NCI-H1417 treated with DMSO at 0.1 percent for 48 hours (cell line): ENCODE measurements around the gene SCN2B.

ENCODE experiments used
- DNase-seq: peaks from one replicate; lab custom pipeline; 2025; lab: John Stamatoyannopoulos, UW

Gene SCN2B, protein sequence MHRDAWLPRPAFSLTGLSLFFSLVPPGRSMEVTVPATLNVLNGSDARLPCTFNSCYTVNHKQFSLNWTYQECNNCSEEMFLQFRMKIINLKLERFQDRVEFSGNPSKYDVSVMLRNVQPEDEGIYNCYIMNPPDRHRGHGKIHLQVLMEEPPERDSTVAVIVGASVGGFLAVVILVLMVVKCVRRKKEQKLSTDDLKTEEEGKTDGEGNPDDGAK

GRCh38 chr11:118175993-118176777 is at the start of gene SCN2B:
SCN2B (minus strand) TSS chr11:118176639; CDS start chr11:118176431, 208 bp downstream.
- no peak for DNase-seq

DNA sequence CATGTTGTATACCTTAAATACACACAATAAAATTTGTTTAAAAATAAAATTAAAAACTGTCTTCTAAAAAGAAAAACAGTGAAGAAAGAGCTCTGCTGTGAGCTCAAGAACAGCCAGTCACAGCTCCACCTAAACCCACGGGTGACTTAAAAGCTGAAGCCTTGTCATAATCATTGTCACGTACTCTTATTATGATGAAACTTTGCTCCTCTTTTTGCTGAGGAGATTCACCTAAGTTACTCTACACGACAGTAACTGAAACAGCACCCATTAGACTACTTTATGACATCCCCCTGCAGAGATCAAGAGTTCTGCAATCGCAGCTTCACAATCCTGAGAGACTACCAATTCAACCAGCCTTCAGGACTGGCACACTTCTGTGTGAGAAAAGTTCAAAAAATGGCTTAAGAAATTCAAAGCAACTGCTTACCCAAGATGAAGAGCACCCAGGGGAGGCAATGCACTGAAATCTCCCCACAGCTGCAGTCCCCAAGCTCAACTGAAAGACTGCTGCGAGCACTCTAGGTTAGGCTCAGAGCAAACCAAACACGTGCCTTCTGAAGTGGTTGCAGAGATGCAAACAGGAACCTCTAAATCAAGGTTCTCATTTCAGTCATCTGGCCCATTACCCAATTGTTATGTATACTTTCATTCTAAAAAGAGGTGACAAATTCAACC is 48.2 kb upstream of the SCN2B start, which contains the start of gene JAML:
TSS of gene JAML (minus strand) at position 501 of the 678 bp plus-strand sequence. CDS start 10,145 bp downstream, outside the sequence.
- DNase-seq, result no peak

DNA sequence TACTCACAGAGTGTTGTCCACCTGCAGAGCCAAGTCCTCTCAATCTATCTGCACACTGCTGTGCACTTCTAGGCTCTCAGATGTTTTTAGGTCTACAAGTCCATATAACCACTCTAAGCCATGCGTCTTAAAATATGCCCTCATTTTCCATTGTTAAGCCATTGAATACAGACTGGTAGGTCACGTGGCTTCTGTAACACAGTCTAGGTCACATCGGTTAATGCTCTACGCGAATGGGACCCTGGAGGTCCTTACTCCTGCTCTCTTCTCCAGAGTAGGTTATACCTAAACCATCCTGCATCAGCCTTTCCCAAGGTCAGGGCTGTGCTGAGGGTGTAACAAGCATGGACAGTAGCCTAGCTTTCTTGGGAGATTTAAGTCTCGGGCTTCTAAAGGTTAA is 47.6 kb upstream of the SCN2B start:
- DNase-seq, result no peak

DNA sequence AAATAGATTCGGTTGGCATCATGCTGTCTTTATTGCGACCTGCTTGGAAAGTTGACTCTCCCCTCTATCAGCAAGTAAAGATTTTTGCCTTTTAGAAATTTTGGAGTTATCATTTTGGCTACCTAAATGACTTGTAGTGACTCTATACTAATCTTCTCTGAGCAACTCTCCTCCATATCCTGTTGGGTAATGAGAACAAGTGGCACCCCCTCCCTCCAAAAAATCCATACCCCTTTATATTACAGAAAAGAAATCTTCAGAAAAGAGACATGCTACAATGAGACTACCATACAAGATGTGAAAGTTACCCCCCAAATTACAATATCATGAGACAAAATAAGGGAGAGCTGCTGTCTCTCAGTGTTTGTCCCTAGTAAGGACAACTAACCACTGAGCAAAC is 47.1 kb upstream of the SCN2B start:
- DNase-seq, result no peak

GRCh38 chr11:118222437-118222836 is 46.0 kb upstream of the SCN2B start:
- DNase-seq, result no peak

GRCh38 chr11:118221419-118221818 is 45.0 kb upstream of the SCN2B start:
- no peak for DNase-seq

- DNase-seq, result no peak
These were observed 43.3 kb upstream of the SCN2B start for GRCh38 chr11:118219732-118220131.

- no peak for DNase-seq
These were observed 42.8 kb upstream of the SCN2B start for GRCh38 chr11:118219244-118219643.

GRCh38 chr11:118217575-118217974 is 41.1 kb upstream of the SCN2B start:
- no peak for DNase-seq

DNA sequence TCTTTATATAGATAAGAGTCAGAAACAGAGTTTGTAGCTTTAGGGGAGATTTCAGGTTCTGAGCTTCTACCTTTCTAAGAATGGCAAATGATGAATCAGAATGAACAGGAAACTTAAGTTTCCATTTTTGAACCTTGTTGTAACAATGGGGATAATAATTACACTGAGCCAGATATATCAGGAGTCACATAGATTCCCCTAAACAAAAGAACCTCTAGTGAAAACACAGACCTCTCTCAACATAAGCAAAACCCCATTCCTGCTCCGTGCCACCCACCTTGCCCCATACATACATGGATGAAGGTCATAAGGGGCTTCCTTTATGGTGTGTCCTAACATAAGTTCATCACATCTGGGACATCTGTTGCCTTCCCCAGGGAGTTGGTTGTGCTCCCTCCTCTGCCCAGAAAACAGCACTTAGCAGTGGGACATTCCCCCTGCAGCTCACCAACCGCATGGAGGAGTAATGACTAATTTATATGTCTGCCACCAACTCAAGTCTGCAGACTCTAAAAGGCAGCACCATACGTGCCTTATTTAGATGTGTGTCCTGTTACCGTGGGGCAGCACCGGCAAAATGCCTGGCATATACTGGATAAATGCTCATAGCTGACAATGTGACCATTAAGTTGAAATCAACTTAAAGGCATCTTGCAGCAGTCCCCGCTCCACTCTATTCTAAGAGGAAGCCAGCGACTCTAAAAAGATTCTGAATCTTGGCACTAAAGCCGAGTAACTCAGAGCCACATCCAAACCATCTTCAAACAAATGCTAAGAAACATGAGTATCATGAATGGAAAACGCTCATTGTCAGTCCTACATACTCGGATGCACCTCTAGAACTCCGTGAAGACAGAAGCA is 40.4 kb upstream of the SCN2B start:
- DNase-seq, result no peak

GRCh38 chr11:118215765-118216164 is 39.3 kb upstream of the SCN2B start:
- DNase-seq, result no peak

GRCh38 chr11:118215262-118215661 is 38.8 kb upstream of the SCN2B start:
- DNase-seq, result no peak

GRCh38 chr11:118214210-118214914 is 37.9 kb upstream of the SCN2B start:
- no peak for DNase-seq

GRCh38 chr11:118213781-118214180 is 37.3 kb upstream of the SCN2B start:
- DNase-seq, result no peak

GRCh38 chr11:118213201-118213600 is 36.8 kb upstream of the SCN2B start:
- DNase-seq, result no peak

DNA sequence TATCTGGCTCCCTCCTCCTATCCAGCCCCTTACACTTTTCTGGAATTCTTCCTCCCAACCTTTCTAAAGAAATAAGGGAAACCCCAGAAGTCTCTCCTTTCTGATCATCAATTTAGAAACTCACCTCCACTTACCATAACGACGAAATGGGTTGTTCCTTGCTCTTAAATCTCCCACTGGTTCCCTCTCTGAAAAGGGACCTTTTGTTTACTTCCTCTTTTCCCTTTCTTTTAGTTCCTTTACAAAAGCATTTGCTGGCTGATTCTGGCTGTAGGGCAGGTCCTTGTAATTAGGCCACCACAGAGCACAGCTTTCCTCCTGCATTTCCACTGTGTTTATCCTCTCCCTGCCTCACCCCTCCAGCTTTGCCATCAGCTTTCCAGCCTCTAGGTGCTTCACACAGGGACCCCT is 36.3 kb upstream of the SCN2B start:
- no peak for DNase-seq

GRCh38 chr11:118212131-118212725 is 35.8 kb upstream of the SCN2B start:
- DNase-seq, result no peak

DNA sequence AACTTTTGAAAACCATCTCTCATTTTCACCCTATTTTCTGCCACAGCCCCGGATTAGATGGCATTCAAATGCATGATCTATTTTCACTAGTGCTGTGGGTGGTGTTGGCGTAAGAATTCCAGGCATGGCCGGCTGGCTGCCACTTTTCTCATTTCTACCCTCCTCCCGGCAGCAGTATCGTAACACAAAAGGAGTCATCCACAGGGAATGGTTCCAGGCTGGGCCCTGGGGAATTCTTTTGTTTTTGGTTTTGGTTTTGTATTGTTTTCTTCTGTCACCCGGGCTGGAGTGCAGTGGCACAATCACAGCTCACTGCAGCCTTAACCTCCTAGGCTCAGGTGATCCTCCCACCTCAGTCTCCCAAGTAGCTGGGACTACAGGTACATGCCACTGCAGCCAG is 34.6 kb upstream of the SCN2B start:
- no peak for DNase-seq

DNA sequence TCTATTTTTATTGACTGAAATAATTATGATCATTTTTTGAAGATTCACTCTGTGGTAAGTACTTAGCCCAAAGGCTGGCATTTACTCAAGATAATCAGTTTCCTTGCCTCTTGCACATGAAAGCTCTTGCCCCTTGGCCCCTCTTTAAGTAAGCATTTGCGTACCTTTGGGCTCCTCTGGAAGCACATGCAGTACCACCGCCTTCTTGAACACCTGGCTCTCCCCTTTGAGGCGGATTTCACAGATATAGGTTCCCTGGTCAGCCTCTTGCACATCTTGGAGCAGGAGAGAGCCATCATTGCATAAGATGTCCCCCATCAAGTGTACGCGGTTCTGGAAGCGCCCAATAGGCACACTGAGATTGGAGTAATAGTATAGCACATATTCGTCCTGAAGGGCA is 33.9 kb upstream of the SCN2B start:
- DNase-seq, result no peak

- DNase-seq, result no peak
These were observed 32.6 kb upstream of the SCN2B start for GRCh38 chr11:118209033-118209432.

DNA sequence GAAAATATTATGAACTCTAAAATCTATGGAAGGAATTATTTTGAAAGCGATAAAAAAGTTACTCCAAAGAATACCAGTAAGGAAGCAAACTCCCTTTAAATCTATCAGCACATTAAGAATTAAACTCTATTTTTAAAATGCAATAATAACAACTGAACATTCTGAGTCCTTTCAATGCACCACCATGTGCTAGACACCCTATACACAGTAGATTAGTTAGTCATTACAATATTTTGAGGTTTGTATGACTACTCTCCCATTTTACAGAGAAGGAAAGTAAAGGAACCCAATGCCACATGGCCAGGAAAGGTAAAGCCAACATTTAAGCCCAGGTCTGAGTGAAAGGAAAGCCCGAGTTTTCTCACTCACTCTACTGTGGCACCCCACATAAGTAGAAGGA is 30.6 kb upstream of the SCN2B start:
- no peak for DNase-seq
